Type B pancreatic cell (in vitro differentiated cells): Measurements from ENCODE around the gene TTLL10. TPM values are rescaled to one million over a fixed set of nuclear protein-coding genes. Genes with fewer than 3 reads are reported as not detected.

ENCODE experiments used
- DNase-seq: peaks from one replicate; pipeline ENCODE4 v3.0.0; 2021; ENCODE audit warnings: mixed read lengths; ENCODE audit not compliant: unreplicated experiment; ENCODE audit errors: extremely low spot score
- H3K27ac Mint-ChIP-seq: 2 replicates; pipeline ENCODE4 v1.8.0; 2021; ENCODE audit warnings: mild to moderate bottlenecking, mixed read lengths
- H3K27me3 Mint-ChIP-seq: 2 replicates; pipeline ENCODE4 v1.8.0; 2021; ENCODE audit warnings: mixed read lengths
- H3K36me3 Mint-ChIP-seq: 2 replicates; pipeline ENCODE4 v1.8.0; 2021; ENCODE audit warnings: mixed read lengths
- H3K4me1 Mint-ChIP-seq: one replicate; pipeline ENCODE4 v1.8.0; 2021; ENCODE audit warnings: mixed read lengths; ENCODE audit not compliant: unreplicated experiment
- H3K4me3 Mint-ChIP-seq: 2 replicates; pipeline ENCODE4 v1.8.0; 2021; ENCODE audit warnings: mild to moderate bottlenecking, mixed read lengths
- H3K9me3 Mint-ChIP-seq: 2 replicates; pipeline ENCODE4 v1.8.0; 2021; ENCODE audit warnings: mixed read lengths
- CTCF ChIP-seq: fragments of 200-600 bp; sonication (generic); conservative IDR thresholded peaks from 2 replicates; pipeline ENCODE4 v1.5.0; 2021; ENCODE audit warnings: antibody characterized with exemption, mild to moderate bottlenecking
- total RNA-seq: library from RNA; stranded (reverse); gene quantifications from 2 replicates; pipeline ENCODE4 v1.2.1, GENCODE V29; 2021; ENCODE audit warnings: low replicate concordance

TTLL10 gene
- total RNA-seq, 1 donor from 2014 or later = 1.4 TPM

DNA sequence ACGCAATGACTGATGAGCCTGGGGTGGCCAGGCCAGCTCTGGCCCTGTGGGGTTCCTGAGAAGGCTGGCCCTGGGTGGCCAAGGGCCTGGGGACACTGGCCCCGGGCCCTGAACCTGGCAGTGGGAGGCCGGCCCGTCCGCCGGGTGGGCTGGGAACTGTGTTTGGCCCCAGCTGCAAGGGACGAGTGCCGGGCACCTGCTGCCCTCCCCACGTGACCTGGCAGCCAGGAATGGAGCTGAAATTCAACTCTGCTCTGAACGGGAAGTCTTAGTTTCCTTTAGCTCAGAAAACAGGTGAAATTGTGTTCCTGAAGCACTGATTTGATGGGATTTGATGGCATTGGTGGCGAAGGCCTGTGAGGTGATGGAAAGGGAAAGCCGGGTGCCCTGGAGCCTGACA lies 8.2 kb upstream of the TTLL10 start:
- Mint-ChIP-seq H3K27me3 (no peaks in the 10 kb centered on the region), H3K4me3 (peak overlapping the region; percentile 78)

DNA sequence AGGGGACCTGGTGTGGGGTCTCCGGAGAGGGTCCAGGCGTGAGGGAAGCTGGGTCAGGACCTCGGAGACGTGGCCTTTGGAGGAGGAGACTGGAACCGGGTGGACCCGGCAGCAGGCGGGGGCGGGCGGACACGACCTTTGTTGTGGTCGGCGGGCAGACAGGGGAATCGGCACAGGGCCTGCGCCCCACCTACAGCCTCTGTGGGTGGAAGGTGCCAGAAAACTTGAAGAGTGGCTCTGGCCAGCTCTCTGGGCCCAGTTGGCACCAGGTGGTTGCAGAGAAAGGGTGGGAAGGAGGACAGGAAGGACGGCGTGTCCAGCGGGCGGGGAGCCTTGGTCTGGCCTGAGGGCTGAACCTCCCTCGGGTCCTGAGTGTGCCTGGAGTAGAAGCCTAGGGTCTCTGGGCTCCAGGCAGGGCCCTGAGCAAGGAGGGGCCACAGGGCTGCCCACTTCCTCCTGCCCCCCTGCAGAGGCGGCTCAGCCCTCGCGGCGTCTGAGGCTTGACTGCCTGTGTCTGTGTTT lies 7.7 kb upstream of the TTLL10 start:
- no peak for DNase-seq
- H3K27ac Mint-ChIP-seq = peak overlapping the region; percentile 87
- no peaks in the 10 kb centered on the region for H3K9me3 Mint-ChIP-seq
- no peaks in the 10 kb centered on the region for H3K36me3 Mint-ChIP-seq
- H3K27me3 Mint-ChIP-seq = no peaks in the 10 kb centered on the region
- peaks cover 10% of the 10 kb centered on the region for H3K4me1 Mint-ChIP-seq
- no peak for TF ChIP-seq CTCF
- peak overlapping the region; percentile 78 for H3K4me3 Mint-ChIP-seq

More for the DNA sequence above, 8.2 kb upstream of the TTLL10 start:
- DNase-seq = no peak
- TF ChIP-seq CTCF = no peak
- Mint-ChIP-seq H3K27ac (peak overlapping the region; percentile 87), H3K9me3 (no peaks in the 10 kb centered on the region), H3K36me3 (no peaks in the 10 kb centered on the region), H3K4me1 (peaks cover 10% of the 10 kb centered on the region)

DNA sequence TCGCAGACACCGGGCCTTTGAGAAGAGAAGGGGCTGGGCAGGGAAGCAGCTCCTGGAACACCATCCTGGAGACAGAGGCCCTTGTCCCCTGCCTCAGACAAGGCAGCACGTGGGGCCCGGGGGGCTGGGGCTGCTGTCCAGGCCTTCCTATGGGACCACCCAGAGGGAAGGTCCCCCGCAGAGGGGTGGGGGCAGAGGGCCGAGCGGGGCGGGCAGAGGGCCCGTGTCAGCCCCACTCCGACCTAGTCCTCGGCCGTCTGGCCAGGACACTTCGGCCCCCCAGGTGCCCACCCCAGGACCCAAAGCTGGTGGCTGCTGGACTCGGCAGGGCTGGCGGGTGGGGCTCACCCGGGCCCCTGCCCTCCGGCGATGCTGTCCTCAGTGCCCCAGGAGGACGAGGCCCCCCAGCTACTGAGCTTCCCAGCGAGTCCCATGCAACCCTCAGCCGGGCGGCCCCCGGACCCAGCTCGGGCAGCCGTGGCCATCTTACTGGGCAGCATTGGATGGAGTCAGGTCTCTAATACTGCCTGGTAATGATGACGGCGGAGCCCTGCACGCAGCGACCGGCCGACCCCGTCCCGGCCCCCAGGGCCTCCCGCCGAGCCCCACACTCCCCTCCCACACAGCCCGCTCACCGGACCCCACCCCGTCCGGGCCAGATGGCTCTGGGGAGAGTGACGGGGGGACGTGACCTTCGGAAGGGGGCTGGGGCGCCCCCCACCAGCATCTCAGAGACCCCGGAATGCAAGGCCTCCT lies 6.9 kb upstream of the TTLL10 start:
- H3K4me3 Mint-ChIP-seq = no peak overlapping the region
- TF ChIP-seq CTCF = no peak
- H3K9me3 Mint-ChIP-seq = no peaks in the 10 kb centered on the region
- no peak for DNase-seq
- peaks cover 10% of the 10 kb centered on the region for H3K4me1 Mint-ChIP-seq
- H3K27me3 Mint-ChIP-seq = no peaks in the 10 kb centered on the region
- no peak overlapping the region for H3K27ac Mint-ChIP-seq
- no peaks in the 10 kb centered on the region for H3K36me3 Mint-ChIP-seq

GRCh38 chr1:1167398-1167821 lies 6.3 kb upstream of the TTLL10 start:
- H3K9me3 Mint-ChIP-seq = no peaks in the 10 kb centered on the region
- no peak for DNase-seq
- H3K36me3 Mint-ChIP-seq = no peaks in the 10 kb centered on the region
- TF ChIP-seq CTCF = no peak
- H3K27me3 Mint-ChIP-seq = no peaks in the 10 kb centered on the region
- no peak overlapping the region for H3K4me3 Mint-ChIP-seq
- H3K27ac Mint-ChIP-seq = no peak overlapping the region
- H3K4me1 Mint-ChIP-seq = peaks cover 10% of the 10 kb centered on the region

DNA sequence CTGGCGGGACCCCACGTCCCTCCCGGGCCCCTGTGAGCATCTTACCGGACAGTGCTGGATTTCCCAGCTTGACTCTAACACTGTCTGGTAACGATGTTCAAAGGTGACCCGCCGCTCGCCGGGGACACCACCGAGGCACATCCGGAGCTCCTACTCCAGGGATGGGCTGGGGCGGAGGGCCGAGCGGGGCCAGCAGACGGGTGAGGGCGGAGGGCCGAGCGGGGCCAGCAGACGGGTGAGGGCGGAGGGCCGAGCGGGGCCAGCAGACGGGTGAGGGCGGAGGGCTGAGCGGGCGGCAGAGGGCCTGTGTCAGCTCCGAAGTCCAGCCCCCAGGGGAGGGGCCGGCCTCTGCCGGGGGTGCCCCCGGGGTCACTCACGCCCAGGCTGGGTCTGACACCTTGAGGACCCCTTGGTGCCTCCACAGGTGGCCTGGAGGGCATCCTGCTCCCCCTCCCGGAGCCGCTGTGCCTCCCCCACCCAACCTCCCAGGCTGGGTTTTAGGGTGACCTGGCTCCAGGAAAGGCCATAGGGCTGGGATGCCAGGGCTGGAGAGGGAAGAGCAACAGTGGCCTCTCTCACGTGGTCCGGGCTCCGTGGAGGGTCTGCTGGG lies 5.7 kb upstream of the TTLL10 start:
- no peak overlapping the region for H3K27ac Mint-ChIP-seq
- no peak overlapping the region for H3K4me3 Mint-ChIP-seq
- H3K27me3 Mint-ChIP-seq = no peaks in the 10 kb centered on the region
- no peak for DNase-seq
- no peaks in the 10 kb centered on the region for H3K9me3 Mint-ChIP-seq
- no peaks in the 10 kb centered on the region for H3K36me3 Mint-ChIP-seq
- TF ChIP-seq CTCF = no peak
- peaks cover 10% of the 10 kb centered on the region for H3K4me1 Mint-ChIP-seq
